Islet precursor cell (in vitro differentiated cells): ENCODE results near the gene GAS2.

ENCODE experiments used
- DNase-seq: peaks from one replicate; pipeline ENCODE4 v3.0.0-alpha.2; 2018

Gene GAS2

GRCh38 chr11:22730319-22730718 is 63.9 kb downstream of the GAS2 start:
- no peak for DNase-seq

- DNase-seq, result no peak
Measured at GRCh38 chr11:22732588-22732987, 66.2 kb downstream of the GAS2 start.

GRCh38 chr11:22733475-22734248 is 67.3 kb downstream of the GAS2 start:
- no peak for DNase-seq

- DNase-seq, result no peak
Measured at GRCh38 chr11:22734628-22735345, 68.4 kb downstream of the GAS2 start.

GRCh38 chr11:22742157-22742613 is 75.8 kb downstream of the GAS2 start:
- no peak for DNase-seq

- no peak for DNase-seq
Measured at GRCh38 chr11:22749536-22749935, 83.1 kb downstream of the GAS2 start.

- DNase-seq, result no peak
Measured at GRCh38 chr11:22752908-22753310, 86.5 kb downstream of the GAS2 start.

- no peak for DNase-seq
Measured at GRCh38 chr11:22753416-22753815, 87.0 kb downstream of the GAS2 start.

GRCh38 chr11:22761066-22761465 is 94.7 kb downstream of the GAS2 start:
- DNase-seq, result no peak

GRCh38 chr11:22763166-22763565 is 96.8 kb downstream of the GAS2 start:
- DNase-seq, result no peak

- DNase-seq, result no peak
Measured at GRCh38 chr11:22764735-22765134, 98.3 kb downstream of the GAS2 start.

- no peak for DNase-seq
Measured at GRCh38 chr11:22768281-22768680, 101.9 kb downstream of the GAS2 start.

- DNase-seq, result no peak
Measured at GRCh38 chr11:22769081-22769480, 102.7 kb downstream of the GAS2 start.

GRCh38 chr11:22774716-22775115 is 108.3 kb downstream of the GAS2 start:
- DNase-seq, result no peak

GRCh38 chr11:22775248-22775647 is 108.8 kb downstream of the GAS2 start:
- DNase-seq, result no peak

- no peak for DNase-seq
Measured at GRCh38 chr11:22778642-22779041, 112.2 kb downstream of the GAS2 start.

GRCh38 chr11:22779850-22780249 is 113.4 kb downstream of the GAS2 start:
- DNase-seq, result no peak

- no peak for DNase-seq
Measured at GRCh38 chr11:22780952-22781593, 114.7 kb downstream of the GAS2 start.

- no peak for DNase-seq
Measured at GRCh38 chr11:22785251-22785650, 118.8 kb downstream of the GAS2 start.

GRCh38 chr11:22786475-22786874 is 120.1 kb downstream of the GAS2 start:
- no peak for DNase-seq

GRCh38 chr11:22787055-22787454 is 120.6 kb downstream of the GAS2 start:
- no peak for DNase-seq

GRCh38 chr11:22787551-22788162 is 121.2 kb downstream of the GAS2 start:
- no peak for DNase-seq

- peak; percentile 49 for DNase-seq
Measured at GRCh38 chr11:22792497-22792896, 126.1 kb downstream of the GAS2 start.
